Islet precursor cell (in vitro differentiated cells): Measurements from ENCODE around the gene ROR1.
"Not testable (repeated sequence)": the region's sequence is repeated elsewhere in the genome, so short reads cannot be mapped to it uniquely, and the experiment has no call there.

ENCODE experiments used
- DNase-seq: peaks from one replicate; pipeline ENCODE4 v3.0.0-alpha.2; 2018

The ROR1 gene

GRCh38 chr1:64073705-64074104 lies 299.9 kb downstream of the ROR1 start:
- peak; percentile 65 for DNase-seq

GRCh38 chr1:64074767-64075166 lies 300.9 kb downstream of the ROR1 start:
- DNase-seq = no peak

- peak; percentile 97 for DNase-seq
Observed at GRCh38 chr1:64077281-64077940, 303.6 kb downstream of the ROR1 start.

GRCh38 chr1:64080941-64081562 lies 307.2 kb downstream of the ROR1 start:
- DNase-seq = no peak

- peak; percentile 86 for DNase-seq
Observed at GRCh38 chr1:64082459-64082858, 308.6 kb downstream of the ROR1 start.

- DNase-seq = peak; percentile 80
Observed at GRCh38 chr1:64084451-64084850, 310.6 kb downstream of the ROR1 start.

GRCh38 chr1:64087768-64088167 lies 314.0 kb downstream of the ROR1 start:
- no peak for DNase-seq

GRCh38 chr1:64090436-64090835 lies 316.6 kb downstream of the ROR1 start:
- DNase-seq = no peak

- peak; percentile 81 for DNase-seq
Observed at GRCh38 chr1:64092851-64093371, 319.1 kb downstream of the ROR1 start.

- DNase-seq = no peak
Observed at GRCh38 chr1:64093941-64094340, 320.1 kb downstream of the ROR1 start.

GRCh38 chr1:64095832-64096231 lies 322.0 kb downstream of the ROR1 start:
- no peak for DNase-seq

- DNase-seq = no peak
Observed at GRCh38 chr1:64097859-64098258, 324.0 kb downstream of the ROR1 start.

- no peak for DNase-seq
Observed at GRCh38 chr1:64098436-64098835, 324.6 kb downstream of the ROR1 start.

- DNase-seq = no peak
Observed at GRCh38 chr1:64098846-64099582, 325.2 kb downstream of the ROR1 start.

- DNase-seq = no peak
Observed at GRCh38 chr1:64100791-64101190, 327.0 kb downstream of the ROR1 start.

- not testable (repeated sequence) for DNase-seq
Observed at GRCh38 chr1:64104585-64104984, 330.8 kb downstream of the ROR1 start.

- no peak for DNase-seq
Observed at GRCh38 chr1:64107118-64107519, 333.3 kb downstream of the ROR1 start.

GRCh38 chr1:64107632-64108031 lies 333.8 kb downstream of the ROR1 start:
- DNase-seq = no peak

GRCh38 chr1:64110924-64111777 lies 337.3 kb downstream of the ROR1 start:
- peak; percentile 82 for DNase-seq

GRCh38 chr1:64111787-64112186 lies 338.0 kb downstream of the ROR1 start:
- peak; percentile 68 for DNase-seq

- DNase-seq = peak; percentile 79
Observed at GRCh38 chr1:64112281-64112680, 338.5 kb downstream of the ROR1 start.

- DNase-seq = peak; percentile 18
Observed at GRCh38 chr1:64114012-64114525, 340.3 kb downstream of the ROR1 start.

GRCh38 chr1:64116537-64116936 lies 342.7 kb downstream of the ROR1 start:
- peak; percentile 22 for DNase-seq
